SHP77 treated with DMSO at 0.1 percent for 48 hours (cell line): Measurements from ENCODE around the gene RIMBP2.

Experiments
- DNase-seq: peaks from one replicate; lab custom pipeline; 2025; lab: John Stamatoyannopoulos, UW

The RIMBP2 gene

GRCh38 chr12:130366159-130366558, 349.9 kb downstream of the RIMBP2 start:
- DNase-seq, result no peak

DNA sequence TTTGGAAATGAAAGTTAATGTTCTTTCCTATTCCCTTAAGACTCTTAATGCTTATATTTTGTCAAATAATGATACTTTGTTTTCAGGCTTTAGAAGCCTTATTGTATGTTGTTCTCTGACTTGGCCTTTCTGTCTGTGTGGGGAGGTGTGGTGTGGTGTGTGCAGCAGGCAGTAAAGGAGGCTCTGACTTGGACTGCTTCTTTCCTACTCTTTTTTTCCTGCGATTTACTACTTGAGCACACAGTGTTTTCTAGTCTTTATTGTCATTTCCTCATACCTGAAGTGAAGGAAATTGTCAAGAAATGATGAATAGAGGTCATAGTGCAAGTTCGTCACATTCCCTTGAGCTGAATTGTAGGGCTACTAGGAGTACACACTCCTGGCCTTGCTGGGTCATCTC, 351.5 kb downstream of the RIMBP2 start:
- DNase-seq, result no peak

GRCh38 chr12:130362060-130362459, 354.0 kb downstream of the RIMBP2 start:
- no peak for DNase-seq

DNA sequence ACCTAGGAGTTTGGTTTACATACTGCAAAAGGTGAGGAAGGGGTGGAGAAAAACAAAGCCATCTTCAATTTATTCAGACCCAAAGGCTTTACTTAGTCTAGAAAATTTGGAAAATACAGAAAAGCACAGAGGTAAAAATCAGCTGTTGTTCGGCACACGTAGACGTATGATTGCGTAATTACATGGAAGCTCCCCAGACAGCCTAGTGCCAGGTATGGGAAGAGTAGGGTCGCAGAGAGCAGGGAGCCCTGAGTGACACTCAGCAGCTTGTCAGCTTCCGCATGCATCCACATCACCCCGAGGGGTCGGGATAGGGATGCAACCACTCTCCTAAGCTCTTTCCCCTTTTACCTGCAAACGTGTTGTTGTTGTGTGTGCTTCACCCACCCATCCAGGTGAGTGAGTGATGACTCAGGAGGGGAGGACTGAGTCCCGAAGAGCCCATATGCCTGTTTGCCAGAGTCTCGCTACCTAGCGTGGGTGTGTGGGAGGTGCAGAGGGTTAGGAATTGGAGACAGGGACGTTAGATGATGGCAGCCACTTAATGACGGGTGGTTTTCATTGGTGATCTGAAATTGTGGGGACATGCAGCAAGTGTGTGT, 358.3 kb downstream of the RIMBP2 start:
- DNase-seq, result no peak

DNA sequence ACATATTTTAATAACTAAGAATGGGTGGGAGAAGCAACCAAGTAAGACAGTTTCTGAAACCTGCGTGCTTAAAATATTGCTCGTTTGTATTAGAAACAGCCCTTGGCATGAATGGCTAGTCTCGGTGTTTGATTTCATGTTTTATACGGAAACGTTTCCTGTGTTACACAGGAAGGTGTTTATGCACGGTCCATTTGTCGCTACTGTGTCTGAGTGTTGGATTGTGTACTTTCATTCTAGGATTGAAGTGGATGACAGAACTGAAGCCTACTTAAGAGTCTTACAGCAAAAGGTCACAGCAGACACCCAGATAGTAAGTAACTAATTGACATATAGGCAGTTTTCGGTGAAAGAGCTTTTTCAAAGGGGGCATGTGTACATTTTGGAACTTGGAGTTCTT, 358.9 kb downstream of the RIMBP2 start:
- DNase-seq, result no peak

DNA sequence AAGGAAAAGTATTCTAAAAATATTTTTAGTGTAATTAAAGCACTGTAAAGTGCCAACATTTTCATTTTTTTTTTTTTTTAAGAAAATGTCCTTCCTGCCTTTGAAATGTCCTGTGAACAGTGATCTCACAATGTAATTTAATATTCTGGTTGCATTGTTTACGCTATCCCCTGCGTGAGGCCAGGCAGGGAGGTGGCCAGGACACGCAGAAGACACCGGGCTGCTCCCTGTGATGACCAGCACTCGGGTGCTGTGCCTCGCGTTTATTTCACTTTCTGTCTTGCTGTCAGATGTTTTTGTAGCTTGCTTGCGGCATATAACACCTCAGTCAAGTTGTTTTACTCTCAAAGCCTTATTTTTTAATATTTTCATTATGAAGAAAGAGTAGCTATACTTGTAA, 359.9 kb downstream of the RIMBP2 start:
- no peak for DNase-seq

- DNase-seq, result no peak
Measured at GRCh38 chr12:130354407-130354806, 361.7 kb downstream of the RIMBP2 start.

- DNase-seq, result no peak
Measured at GRCh38 chr12:130353081-130353480, 363.0 kb downstream of the RIMBP2 start.

DNA sequence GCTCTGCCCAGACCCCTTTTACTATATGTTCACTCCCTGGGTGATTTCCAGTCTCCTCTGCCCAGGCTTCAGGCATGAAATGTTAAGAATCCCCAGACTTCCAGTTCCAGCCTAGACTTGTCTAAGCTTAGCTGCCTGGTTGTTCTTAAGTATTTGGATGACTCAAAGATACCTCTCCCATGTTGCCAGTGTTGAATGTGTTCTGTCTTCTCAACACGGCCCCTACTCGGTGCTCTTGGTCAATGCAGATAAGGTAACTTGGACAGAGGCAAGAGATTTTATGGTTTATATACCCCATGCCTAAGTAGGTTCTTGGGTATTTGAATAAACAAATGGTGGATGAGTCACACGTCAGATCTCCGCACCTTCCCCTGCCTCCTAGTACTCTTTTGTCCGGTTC, 364.8 kb downstream of the RIMBP2 start:
- DNase-seq, result no peak

GRCh38 chr12:130350715-130351114, 365.4 kb downstream of the RIMBP2 start:
- DNase-seq, result no peak

DNA sequence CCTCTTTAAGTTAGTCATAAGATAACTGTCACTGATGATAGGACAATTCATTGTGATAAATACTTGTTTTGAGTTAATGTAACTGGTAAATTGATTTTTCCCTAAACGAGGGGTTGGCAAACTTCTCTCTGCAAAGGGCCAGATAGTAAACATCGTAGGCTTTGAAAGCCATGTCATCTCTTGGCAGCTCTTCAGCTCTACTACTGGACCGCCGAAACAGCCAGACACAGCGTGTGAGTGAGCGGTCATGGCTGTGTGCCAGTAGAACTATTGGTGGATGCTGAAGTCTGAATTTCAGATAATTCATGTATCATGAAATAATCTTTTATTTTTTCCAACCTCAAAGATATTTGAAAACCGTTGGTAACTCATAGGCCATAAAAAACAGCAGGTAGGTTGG, 368.5 kb downstream of the RIMBP2 start:
- DNase-seq, result no peak
